Measurements from ENCODE around the gene RSRC1. TPM values are rescaled to one million over a fixed set of nuclear protein-coding genes. Genes with fewer than 3 reads are reported as not detected.

Gene RSRC1
- total and polyA plus RNA-seq, 2 of the 13 experiments (the other 11 are each of a cell fraction or from before 2014, with no cell fraction given) = 4.9 to 63.0 TPM

- no peak for TF ChIP-seq ZBTB26 (CRISPR knock-in tag; IDR thresholded peaks at IDR 0.05; ENCODE audit: borderline replicate concordance)
- 0 out of 2 replicates have a peak, but pooled peaks have one; percentile 47 for TF ChIP-seq HOXD1 (CRISPR knock-in tag; IDR thresholded peaks at IDR 0.05)
- TF ChIP-seq HNRNPL (IDR thresholded peaks at IDR 0.05; ENCODE audit: low read depth, low read length) = no peak
- no peak for TF ChIP-seq FLYWCH1 (CRISPR knock-in tag; IDR thresholded peaks at IDR 0.05)
- TF ChIP-seq IRX3 (CRISPR knock-in tag; IDR thresholded peaks at IDR 0.05; ENCODE audit: borderline replicate concordance, low read depth) = no peak
- no peak for TF ChIP-seq SP2 (CRISPR knock-in tag; IDR thresholded peaks at IDR 0.05)
- no peak for TF ChIP-seq ZNF282 (IDR thresholded peaks at IDR 0.05; ENCODE audit: partially characterized antibody)
- no peak for TF ChIP-seq ZFAT (CRISPR knock-in tag; conservative IDR thresholded peaks at IDR 0.05)
- peak; percentile 85; the same call in 1 of the 2 replicates for TF ChIP-seq ZKSCAN5 (CRISPR knock-in tag; IDR thresholded peaks at IDR 0.05)
- no peak for TF ChIP-seq THAP8 (CRISPR knock-in tag; IDR thresholded peaks at IDR 0.05; ENCODE audit: borderline replicate concordance)
- no peak for TF ChIP-seq ARID2 (CRISPR knock-in tag; IDR thresholded peaks at IDR 0.05; ENCODE audit: borderline replicate concordance)
- no peak for TF ChIP-seq ZNF691 (CRISPR knock-in tag; IDR thresholded peaks at IDR 0.05; ENCODE audit: borderline replicate concordance, low read depth)
- no peak; the same call in 1 of the 2 replicates for TF ChIP-seq NFIC (IDR thresholded peaks at IDR 0.05; ENCODE audit: low read length)
- peak; percentile 82 for TF ChIP-seq GFI1 (CRISPR knock-in tag; IDR thresholded peaks at IDR 0.05; ENCODE audit: borderline replicate concordance)
- TF ChIP-seq SNAPC4 (CRISPR knock-in tag; IDR thresholded peaks at IDR 0.05) = no peak
- no peak for TF ChIP-seq ZIK1 (CRISPR knock-in tag; IDR thresholded peaks at IDR 0.05; ENCODE audit: borderline replicate concordance, low read depth)
- TF ChIP-seq RARA (CRISPR knock-in tag; IDR thresholded peaks at IDR 0.05) = peak; percentile 81
Measured at GRCh38 chr3:158368271-158368670, 258.4 kb downstream of the RSRC1 start (continued).

Measured in HepG2 (cell line).